ENCODE data around the gene PRKCD. TPM values are rescaled to one million over a fixed set of nuclear protein-coding genes. Genes with fewer than 3 reads are reported as not detected.

The PRKCD gene
- total and polyA plus RNA-seq, 9 of the 15 experiments (the other 6 are each of a cell fraction or from before 2014, with no cell fraction given) = 2.5 to 19.5 (median 6.1) TPM

- Histone ChIP-seq H3K4me1 (replicated peaks in 1 of 2; ENCODE audit: control insufficient read depth in 2 of 2, insufficient read depth in 2 of 2, low read length in 2 of 2) (peaks cover 19 to 41% of the 10 kb centered on the region in 2 experiments; a peak in 4 of 5 replicates), H3K79me2 (ENCODE audit: control insufficient read depth, insufficient read depth, low read length) (peaks cover 11% of the 10 kb centered on the region), H3K27me3 (ENCODE audit: control insufficient read depth in 2 of 2, insufficient read depth in 2 of 2, low read length in 2 of 2) (no peaks in the 10 kb centered on the region), H3K36me3 (ENCODE audit: control insufficient read depth, insufficient read depth, low read length) (peaks cover 6% of the 10 kb centered on the region; the same call in 1 of the 3 replicates), H3K9me1 (ENCODE audit: control insufficient read depth, insufficient read depth, low read length) (peaks cover 7% of the 10 kb centered on the region), H3K27ac (ENCODE audit: extremely low read depth, low read depth, low read length) (0 out of 3 replicates have a peak overlapping the region, but pooled peaks have one; percentile 48), H3K4me2 (ENCODE audit: insufficient read depth, low read length) (peak overlapping the region; percentile 32; the same call in 1 of the 2 replicates), H3K4me3 (no peak overlapping the region), H3K9me3 (replicated peaks; ENCODE audit: control insufficient read depth, insufficient read depth, low read depth, low read length) (no peaks in the 10 kb centered on the region), H3K9ac (ENCODE audit: insufficient read depth in 1 of 2, low read depth in 2 of 2, low read length in 2 of 2) (peak overlapping the region in 1 of 2 experiments; percentile 82; a peak in 2 of 4 replicates), H4K20me1 (replicated peaks; ENCODE audit: control insufficient read depth, insufficient read depth, low read length) (peaks cover 14% of the 10 kb centered on the region), H2AFZ (ENCODE audit: low read depth, low read length) (no peak overlapping the region)
- WGBS (ENCODE audit: insufficient coverage, low coverage, missing lambda C conversion rate) = 10% methylated on average over 7 of the region's 9 CpGs
- intact Hi-C loops (cut with micrococcal nuclease) = no loop called here
- peak in 2 of 4 experiments; percentile 51 to 52 for DNase-seq (ENCODE audit: extremely low read depth in 1 of 4, low spot score in 3 of 4)
- ChIA-PET POLR2A (interaction anchor here (0.8 to 1.0 kb wide), 2 partner anchors 29 to 716 kb away, joined by 4 read pairs; no protein-coding TSS in a partner anchor), CTCF (ENCODE audit: low intra/inter-chr PET ratio) (no interaction called here)
- no TSS peak for BruUV-seq (replicated peaks)
- in situ Hi-C loops (cut with MboI) = no loop called here
- ATAC-seq = peak; percentile 76
- peak; percentile 74 for FAIRE-seq
- TF ChIP-seq ETV6 (IDR thresholded peaks at IDR 0.05; ENCODE audit: borderline replicate concordance in 1 of 2, low read depth in 2 of 2, low read length in 1 of 2) = peak in 1 of 2 experiments; percentile 74; a peak in 3 of 4 replicates
- no peak for TF ChIP-seq ETV6 (CRISPR knock-in tag; IDR thresholded peaks at IDR 0.05; ENCODE audit: borderline replicate concordance)
- no peak for TF ChIP-seq NR2C2 (CRISPR knock-in tag; IDR thresholded peaks at IDR 0.05)
- TF ChIP-seq NR2C2 (tag; IDR thresholded peaks at IDR 0.05) = peak; percentile 45; the same call in 1 of the 2 replicates
- TF ChIP-seq TCF15 (CRISPR knock-in tag; IDR thresholded peaks at IDR 0.05) = no peak
- no peak for TF ChIP-seq ZNF740 (CRISPR knock-in tag; IDR thresholded peaks at IDR 0.05)
- no peak for TF ChIP-seq ZNF740 (tag; IDR thresholded peaks at IDR 0.05)
- no peak for TF ChIP-seq CEBPG (CRISPR knock-in tag; IDR thresholded peaks at IDR 0.05)
- no peak for TF ChIP-seq CEBPG (tag; conservative IDR thresholded peaks at IDR 0.05 in 1 of 2, IDR thresholded peaks at IDR 0.05 in 1 of 2)
- no peak for TF ChIP-seq PML (IDR thresholded peaks at IDR 0.05; ENCODE audit: low read length)
- no peak for TF ChIP-seq PTRF (tag; IDR thresholded peaks at IDR 0.05)
- no peak for TF ChIP-seq KAT7 (CRISPR knock-in tag; IDR thresholded peaks at IDR 0.05; ENCODE audit: borderline replicate concordance)
- no peak for TF ChIP-seq BDP1 (IDR thresholded peaks at IDR 0.05; ENCODE audit: insufficient read depth, insufficient read length)
- peak; percentile 39 to 51; a peak in 2 of 4 replicates for TF ChIP-seq NRF1 (conservative IDR thresholded peaks at IDR 0.05 in 1 of 2, IDR thresholded peaks at IDR 0.05 in 1 of 2)
- TF ChIP-seq PHF20 (IDR thresholded peaks at IDR 0.05; ENCODE audit: partially characterized antibody) = peak; percentile 20
- peak; percentile 63 for TF ChIP-seq GABPB1 (CRISPR knock-in tag; IDR thresholded peaks at IDR 0.05)
- TF ChIP-seq ZBTB7A (IDR thresholded peaks at IDR 0.05; ENCODE audit: borderline replicate concordance, control insufficient read depth, low read depth, low read length) = no peak
- TF ChIP-seq ILK (tag; IDR thresholded peaks at IDR 0.05; ENCODE audit: borderline replicate concordance, low read depth) = no peak
- no peak for TF ChIP-seq ZNF696 (CRISPR knock-in tag; conservative IDR thresholded peaks at IDR 0.05)
- TF ChIP-seq RNF2 (IDR thresholded peaks at IDR 0.05) = 0 out of 2 replicates have a peak, but pooled peaks have one; percentile 28
- peak; percentile 74 for TF ChIP-seq ETV1 (tag; conservative IDR thresholded peaks at IDR 0.05; ENCODE audit: low read depth)
- TF ChIP-seq HEY1 (CRISPR knock-in tag; IDR thresholded peaks at IDR 0.05; ENCODE audit: borderline replicate concordance) = no peak
- no peak for TF ChIP-seq KLF1 (tag; IDR thresholded peaks at IDR 0.05)
- TF ChIP-seq RBFOX2 (IDR thresholded peaks at IDR 0.05; ENCODE audit: low read depth, low read length) = peak; percentile 37; the same call in 1 of the 2 replicates
Measured at GRCh38 chr3:53166781-53167291, 5.8 kb downstream of the PRKCD start.
